LNCaP clone FGC (cell line): Measurements from ENCODE around the gene NPAS3.

ENCODE experiments used
- DNase-seq: peaks from one replicate; pipeline ENCODE4 v3.0.0-alpha.2; 2011; ENCODE audit warnings: low read depth
- H3K4me3 ChIP-seq: 2 replicates; pipeline ENCODE4 v1.5.1; 2011; ENCODE audit warnings: mild to moderate bottlenecking, low read depth, low read length, control low read depth
- CTCF ChIP-seq: IDR thresholded peaks from 2 replicates; pipeline ENCODE4 v1.5.1; 2012; ENCODE audit warnings: mild to moderate bottlenecking; ENCODE audit not compliant: control insufficient read depth, insufficient read depth; ENCODE audit errors: extremely low read depth

The NPAS3 gene

GRCh38 chr14:33678005-33678404 lies 739.3 kb downstream of the NPAS3 start:
- DNase-seq: no peak
- TF ChIP-seq CTCF: no peak
- H3K4me3 ChIP-seq: no peak overlapping the region

GRCh38 chr14:33679025-33679424 lies 740.3 kb downstream of the NPAS3 start:
- TF ChIP-seq CTCF: no peak
- DNase-seq: no peak
- H3K4me3 ChIP-seq: no peak overlapping the region

GRCh38 chr14:33679461-33680225 lies 741.0 kb downstream of the NPAS3 start:
- TF ChIP-seq CTCF: no peak
- DNase-seq: no peak
- no peak overlapping the region for H3K4me3 ChIP-seq

- H3K4me3 ChIP-seq: no peak overlapping the region
- no peak for TF ChIP-seq CTCF
- DNase-seq: no peak
Observed at GRCh38 chr14:33680873-33681272, 742.2 kb downstream of the NPAS3 start.

GRCh38 chr14:33682760-33683159 lies 744.1 kb downstream of the NPAS3 start:
- DNase-seq: no peak
- TF ChIP-seq CTCF: no peak
- H3K4me3 ChIP-seq: no peak overlapping the region

- H3K4me3 ChIP-seq: no peak overlapping the region
- no peak for DNase-seq
- no peak for TF ChIP-seq CTCF
Observed at GRCh38 chr14:33685026-33685425, 746.3 kb downstream of the NPAS3 start.

- no peak overlapping the region for H3K4me3 ChIP-seq
- TF ChIP-seq CTCF: no peak
- no peak for DNase-seq
Observed at GRCh38 chr14:33685698-33686097, 747.0 kb downstream of the NPAS3 start.
